ENCODE measurements around the gene DCAKD.

Gene DCAKD, protein sequence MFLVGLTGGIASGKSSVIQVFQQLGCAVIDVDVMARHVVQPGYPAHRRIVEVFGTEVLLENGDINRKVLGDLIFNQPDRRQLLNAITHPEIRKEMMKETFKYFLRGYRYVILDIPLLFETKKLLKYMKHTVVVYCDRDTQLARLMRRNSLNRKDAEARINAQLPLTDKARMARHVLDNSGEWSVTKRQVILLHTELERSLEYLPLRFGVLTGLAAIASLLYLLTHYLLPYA

DNA sequence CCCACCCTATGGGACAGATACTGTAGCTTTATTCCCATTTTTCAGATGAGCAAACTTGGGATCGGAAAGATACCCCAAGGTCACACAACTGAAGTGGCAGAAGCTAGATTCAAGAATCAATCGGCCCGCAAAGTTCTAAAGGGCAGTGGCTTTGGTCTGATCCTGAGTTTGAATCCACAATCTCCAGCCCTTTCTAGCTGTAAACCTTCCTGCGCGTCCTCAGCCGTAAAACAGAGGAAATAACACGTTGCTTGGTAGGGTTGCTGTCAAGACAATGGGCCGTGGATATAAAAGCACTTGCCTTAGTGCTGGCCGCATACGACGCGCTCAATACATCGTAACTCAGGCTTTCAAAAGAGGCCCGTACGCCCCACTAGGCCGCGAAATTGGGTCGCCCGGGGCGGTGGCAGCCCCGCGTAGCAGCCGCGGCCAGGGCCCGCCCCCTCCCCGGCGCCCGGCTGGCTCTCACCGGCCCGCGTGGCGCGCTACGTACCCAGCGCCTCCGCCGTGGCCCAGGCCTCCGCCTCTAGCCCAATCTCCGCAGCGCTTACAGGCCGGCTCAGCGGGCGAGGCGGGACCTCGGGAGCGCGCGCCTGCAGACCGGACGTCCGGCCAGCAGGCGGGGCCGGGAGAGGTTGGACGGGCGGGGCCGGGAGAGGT is at the start of gene DCAKD:
DCAKD (minus strand) TSS at position 573 of the 660 bp plus-strand sequence. CDS start 16,747 bp downstream, outside the sequence.
- DNase-seq: peak; percentile 90

DNA sequence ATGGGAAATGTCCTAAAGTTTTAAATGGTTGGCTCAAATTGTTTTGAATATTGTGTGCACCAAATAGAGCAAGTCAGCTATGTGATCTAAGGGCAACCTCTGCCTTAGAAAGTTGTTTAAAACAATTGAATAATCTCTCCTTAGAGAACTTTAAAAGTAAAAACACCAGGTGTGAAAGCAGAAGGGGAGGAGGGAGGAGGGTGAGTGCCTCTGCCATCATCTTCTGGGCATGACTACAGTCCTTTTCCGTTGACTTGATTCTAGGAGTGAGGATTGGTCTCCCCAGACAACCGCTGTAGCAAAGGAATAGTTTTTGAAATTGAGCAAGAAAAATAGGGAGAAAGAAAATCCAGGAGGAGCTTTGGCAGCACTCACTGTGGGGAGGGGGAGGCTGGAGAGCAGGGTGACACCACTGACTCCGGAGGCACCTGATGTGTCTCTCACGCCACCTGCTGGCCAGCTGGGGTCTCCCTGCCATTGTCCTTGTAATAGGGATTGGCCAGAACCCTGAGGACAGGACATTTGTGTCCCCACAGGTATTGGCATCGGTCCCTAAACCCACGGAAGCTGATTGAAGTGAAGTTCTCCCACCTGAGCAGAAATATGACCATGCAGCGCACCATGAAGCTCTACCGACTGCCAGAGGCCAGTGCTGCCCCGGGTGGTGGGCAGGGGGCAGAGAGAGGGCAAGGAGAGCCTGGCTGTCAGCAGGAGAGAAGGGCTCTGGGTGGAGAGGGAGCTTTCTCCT is 47.6 kb upstream of the DCAKD start:
- DNase-seq: peak; percentile 88

DNA sequence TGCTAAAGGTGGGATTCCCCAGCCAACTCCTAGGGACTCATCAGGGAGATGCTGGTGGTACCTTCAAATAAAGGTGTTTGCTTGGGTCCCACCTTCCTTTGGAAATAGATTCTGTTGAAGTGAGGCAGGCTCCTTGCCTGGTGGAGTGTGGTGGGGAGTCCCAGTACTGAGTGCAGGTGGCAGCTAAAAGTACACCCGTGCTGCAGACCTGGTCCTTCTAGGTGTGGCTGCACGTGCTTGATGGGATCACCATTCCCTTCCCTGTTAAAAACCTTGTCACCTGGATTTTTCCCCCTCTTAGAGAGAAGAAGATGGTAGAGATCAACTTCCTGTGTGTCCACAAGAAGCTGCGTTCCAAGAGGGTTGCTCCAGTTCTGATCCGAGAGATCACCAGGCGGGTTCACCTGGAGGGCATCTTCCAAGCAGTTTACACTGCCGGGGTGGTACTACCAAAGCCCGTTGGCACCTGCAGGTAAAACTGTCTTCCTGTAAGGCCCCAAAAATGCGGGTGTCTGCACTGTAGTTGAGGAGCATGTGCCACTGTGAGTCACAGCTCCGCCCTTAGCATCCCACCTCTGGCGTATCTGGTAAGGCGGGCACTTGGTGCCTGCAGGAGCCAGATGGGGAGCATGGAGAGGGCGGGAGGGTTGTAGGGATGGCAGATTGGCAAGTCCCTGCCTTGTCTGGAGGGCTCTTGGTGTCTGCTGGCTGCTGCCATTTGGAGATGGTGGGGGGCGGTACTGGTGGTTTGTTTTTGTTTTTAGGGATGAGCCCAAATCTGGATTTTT is 46.8 kb upstream of the DCAKD start:
- DNase-seq: no peak

DNA sequence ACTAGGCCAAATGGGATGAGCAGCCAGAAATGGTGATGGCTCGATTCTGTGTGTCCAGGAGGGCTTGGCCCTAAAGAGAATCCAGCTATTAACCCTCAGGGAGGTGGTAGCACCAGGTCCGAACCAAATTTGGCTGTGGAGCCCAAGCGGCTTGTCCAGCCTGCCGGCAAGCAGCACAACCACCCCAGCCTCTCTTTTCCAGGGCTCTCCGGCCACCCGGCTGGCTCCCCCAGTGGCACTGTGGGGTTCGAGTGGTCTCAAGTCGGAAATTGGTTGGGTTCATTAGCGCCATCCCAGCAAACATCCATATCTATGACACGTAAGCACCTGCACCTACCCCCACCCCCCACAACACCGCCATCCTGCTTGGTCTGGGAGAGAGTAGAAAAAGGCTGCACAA is 45.5 kb upstream of the DCAKD start:
- no peak for DNase-seq

DNA sequence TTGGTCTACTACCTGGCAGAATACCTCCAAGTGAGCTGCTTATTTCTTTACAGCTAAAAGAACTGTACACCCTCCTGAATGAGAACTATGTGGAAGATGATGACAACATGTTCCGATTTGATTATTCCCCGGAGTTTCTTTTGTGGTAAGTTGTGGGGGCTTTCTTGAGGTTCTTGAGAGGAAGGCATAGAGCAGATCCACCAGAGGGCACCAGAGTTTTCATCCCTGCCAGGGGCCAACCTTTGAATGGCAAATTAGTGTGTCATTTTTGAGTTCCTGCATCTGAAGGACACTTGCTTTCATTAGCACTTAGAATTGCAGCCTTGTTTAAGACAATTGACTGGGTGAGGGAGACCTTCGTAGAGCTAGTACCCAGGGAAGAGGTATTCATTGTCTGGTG is 44.7 kb upstream of the DCAKD start:
- peak; percentile 18 for DNase-seq

DNA sequence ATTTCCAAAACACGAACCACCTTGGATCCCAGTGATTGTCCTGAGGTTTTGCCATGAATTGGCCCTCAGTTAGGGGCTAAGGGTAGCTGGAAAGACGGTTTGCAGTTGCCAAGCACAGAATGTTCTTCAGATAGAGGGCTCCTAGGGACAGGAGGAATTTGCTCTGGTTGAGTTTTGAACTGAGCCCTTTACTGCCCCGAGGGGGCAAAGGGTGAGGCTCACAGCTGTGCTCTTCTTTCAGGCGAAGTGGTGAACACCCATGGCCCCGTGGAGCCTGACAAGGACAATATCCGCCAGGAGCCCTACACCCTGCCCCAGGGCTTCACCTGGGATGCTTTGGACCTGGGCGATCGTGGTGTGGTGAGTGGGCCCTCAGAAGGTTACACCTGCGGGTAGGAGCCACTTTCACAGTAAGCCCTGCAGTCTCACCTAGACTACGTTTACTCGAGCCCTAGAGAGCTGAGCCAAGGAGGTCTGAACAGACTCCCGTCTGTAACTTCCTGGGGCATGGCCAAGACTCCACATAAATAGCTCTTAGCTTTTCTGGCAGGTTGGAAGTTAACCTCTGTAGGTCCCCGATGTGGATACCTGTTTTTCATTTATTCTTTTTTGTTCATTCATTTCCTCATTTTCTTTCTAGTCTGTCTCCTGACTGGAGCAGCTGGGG is 42.1 kb upstream of the DCAKD start:
- DNase-seq: no peak

DNA sequence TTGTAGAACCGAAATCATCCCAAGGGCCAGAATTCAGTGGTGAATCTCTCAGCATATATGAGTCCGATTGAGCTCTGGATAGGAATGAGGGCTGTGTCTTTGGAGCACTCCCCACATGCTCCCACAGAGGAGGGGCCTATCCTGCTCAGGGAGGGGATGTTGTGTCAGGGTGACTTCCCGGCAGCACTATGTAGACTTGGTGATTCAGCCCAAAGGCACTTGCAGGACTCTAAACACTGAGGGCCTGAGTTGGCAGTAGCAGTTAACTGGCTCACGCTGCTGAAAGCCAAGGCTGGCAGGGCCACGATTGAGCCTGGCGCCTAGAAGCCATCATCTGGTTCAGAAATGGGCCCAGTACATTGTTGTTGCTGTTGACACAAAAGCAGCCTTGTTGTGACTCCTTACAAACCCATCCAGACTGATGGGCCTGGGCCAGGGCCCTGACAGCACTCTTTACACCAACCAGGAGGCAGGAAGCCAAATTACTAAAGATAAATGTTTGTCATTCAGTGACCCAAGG is 41.5 kb upstream of the DCAKD start:
- no peak for DNase-seq

DNA sequence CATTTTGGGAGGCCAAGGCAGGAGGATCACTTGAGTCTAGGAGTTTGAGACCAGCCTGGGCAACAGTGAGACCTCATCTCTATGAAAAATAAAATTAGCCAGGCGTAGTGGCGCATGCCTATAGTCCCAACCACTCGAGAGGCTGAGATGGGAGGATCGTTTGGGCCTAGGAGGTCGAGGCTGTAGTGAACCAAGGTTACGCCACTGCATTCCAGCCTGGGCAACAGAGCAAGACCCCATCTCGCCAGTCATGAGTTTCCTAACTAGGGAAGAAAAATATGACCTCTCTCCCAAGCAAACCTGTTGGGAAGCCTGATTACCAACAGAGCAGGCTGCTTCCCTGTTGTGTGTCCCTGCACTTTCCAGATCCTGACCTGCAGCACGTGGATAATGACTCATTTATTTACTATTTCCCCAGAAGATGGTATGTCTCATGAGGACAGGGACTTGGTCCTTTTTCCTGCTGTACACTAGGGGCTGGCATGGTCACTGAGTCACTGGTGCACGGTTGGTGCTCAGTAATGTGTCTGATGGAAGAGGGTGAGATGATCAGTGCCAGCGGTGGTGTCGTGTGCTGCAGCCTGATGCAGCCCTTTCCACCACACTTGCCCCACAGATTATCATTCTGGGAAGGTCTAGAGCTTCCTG is 40.5 kb upstream of the DCAKD start:
- no peak for DNase-seq

DNA sequence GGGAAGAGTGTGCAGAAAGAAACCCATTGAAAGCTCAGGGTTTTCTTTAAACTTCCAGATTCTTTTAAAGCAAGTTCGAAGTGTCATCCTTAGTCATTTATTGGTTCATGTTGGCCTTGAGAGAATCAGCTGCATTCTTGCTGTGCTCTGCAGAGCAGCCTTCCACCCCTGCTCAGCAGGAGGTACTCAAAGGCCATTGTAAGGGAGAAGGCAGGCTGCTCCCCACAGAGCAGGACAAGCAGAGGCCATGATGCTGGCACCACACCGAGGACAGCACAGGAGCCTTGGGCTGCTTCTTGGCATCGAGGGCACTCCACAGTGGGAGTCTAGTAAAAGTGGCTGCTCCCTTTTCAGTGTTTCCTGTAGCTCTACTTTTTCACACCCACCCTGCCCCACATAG is 39.3 kb upstream of the DCAKD start:
- no peak for DNase-seq

DNA sequence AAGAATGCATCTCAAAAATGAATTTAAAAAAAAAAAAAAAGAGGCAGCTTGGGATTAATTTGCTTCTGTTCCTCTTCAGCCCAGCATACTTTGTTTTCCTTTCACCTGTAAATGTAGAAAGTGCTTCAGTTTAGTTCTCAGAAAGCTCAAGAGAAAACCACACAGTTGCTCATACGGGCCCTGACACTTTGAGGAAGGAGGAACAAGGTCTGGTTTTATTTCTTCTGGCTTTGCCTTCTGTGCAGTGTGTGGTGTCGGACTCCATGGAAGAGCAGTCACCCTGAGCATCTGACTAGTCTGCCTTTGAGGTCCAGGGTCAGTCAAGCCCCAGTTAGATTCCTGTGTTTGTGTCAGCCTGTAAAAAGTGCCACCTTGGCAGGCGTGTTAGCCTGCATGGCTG is 37.3 kb upstream of the DCAKD start:
- no peak for DNase-seq

DNA sequence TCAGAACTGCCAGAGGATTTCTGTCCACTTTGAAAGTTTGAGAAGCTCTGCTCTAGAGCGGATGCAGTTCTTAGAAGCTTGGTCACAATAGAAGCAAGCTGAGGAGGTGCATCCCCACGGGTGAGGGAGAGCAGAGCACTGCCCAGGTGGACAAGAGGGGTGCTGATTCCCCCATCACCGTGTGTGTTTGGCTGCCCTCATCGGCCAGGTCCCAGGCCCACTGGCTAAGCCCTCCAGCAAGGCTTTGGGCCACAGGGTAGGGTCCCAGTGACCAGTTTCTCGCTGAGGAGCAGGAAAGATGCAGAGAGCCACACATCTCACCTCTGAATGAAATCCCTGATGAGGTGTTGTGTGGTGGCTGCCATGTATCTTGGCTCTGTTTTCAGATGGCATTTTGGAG is 36.5 kb upstream of the DCAKD start:
- no peak for DNase-seq

DNA sequence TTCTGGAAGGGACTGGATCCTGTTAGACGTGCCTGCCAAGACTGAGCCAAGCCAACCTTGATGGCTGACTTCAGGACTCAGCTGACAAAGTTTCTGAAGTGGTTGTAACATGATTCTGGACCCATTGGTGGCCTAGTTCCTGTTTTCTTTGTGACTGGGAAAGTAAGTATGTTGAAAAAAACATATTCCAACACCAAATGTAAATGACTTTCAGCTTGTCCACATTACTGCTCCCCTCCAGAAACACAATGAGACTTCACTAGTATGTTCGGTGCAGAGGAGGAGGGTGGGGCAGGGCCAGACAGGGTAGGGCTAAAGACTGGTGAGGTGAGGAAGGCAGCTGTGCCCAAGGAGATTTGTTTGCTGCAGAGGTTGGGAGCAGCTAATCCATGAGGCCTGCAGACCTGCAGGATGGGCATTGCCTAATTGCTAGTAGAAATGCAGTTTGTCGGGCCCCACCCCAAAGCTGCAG is 36.1 kb upstream of the DCAKD start:
- DNase-seq: no peak

DNA sequence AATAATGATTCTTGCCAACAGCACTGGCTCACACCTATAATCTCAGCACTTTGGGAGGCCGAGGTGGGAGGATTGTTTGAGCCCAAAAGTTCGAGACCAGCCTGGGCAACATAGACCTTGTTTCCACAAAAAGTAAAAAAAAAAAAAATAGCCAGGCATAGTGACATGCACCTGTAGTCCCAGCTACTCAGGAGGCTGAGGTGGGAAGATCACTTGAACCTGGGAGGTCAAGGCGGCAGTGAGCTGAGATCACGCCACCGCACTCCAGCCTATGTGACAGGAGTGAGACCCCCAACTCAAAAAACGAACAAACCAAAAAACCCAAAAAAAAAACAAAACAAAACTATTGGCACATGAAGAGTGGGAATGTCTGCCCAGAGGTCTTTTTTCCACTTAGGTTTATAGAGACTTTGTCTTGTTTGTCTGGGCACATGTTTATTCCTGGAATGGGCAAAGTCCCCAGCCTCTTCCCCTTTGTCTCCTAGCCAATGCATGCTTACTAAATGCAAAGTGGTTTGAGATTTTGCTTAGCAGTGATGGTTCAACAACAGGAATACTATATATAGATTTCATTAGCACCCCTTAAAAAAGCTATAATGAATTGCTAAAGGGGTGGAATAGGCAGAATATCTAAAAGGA is 35.6 kb upstream of the DCAKD start:
- no peak for DNase-seq

DNA sequence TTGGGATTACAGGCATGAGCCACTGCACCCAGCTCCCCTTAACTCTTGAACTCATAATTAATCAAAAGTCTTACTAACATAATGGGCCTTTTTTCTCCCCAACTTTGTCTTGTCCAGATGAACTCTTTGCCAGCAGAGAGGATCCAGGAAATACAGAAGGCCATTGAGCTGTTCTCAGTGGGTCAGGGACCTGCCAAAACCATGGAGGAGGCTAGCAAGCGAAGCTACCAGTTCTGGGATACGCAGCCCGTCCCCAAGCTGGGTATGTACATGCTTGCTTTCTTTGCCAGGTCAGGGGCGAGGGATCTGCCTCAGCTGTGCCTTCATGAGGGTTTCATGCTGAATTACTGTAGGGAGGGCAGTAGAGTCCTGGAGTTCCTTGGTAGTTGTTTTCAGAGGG is 35.0 kb upstream of the DCAKD start:
- no peak for DNase-seq

DNA sequence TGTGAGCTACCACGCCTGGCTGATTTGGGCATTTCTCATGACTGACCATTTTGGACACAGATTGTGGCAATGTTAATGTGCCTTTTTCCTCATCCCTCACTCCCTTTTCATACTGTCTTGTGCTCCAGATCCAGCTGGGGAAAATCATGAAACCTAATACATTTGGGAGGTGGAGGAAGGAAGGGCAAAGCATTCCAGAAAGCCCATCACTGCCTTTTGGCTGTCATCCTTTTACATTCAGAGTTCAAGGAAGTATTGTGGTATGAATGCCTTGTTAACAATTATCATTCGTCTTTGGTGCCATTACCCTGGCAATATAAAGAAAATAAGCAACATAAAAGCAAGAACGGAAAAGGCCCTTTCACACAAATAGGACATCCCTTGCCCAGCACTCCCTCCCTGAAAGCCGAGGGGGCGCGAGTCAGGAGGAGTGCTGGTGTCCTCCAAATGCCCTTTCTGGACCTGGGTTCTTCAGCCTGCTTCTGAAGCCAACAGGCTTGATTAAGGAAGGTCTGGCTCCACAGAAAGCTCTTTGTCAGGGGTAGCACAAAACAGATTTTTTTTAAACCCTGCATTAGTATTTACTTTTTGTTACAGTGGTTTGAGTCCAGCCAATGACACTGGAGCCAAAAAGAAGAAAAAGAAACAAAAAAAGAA is 29.7 kb upstream of the DCAKD start:
- no peak for DNase-seq

DNA sequence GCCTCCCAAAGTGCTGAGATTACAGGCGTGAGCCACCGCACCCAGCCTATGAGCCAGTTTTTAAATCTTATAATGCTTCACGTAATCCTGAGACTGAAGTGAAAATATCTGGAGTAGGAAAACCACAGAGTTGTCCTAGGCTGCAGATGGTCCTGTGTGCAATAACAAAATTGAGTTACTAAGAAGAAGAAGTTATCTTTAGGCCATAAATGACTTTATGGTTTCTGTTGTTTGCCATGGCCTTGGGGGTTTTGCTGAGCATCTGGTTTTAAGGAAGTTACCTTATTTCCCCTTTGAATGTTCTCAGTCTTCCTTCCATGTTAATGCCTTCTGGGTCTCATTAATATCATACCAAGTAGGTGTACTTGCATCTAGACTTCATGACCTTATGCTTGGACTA is 26.2 kb upstream of the DCAKD start:
- DNase-seq: no peak

DNA sequence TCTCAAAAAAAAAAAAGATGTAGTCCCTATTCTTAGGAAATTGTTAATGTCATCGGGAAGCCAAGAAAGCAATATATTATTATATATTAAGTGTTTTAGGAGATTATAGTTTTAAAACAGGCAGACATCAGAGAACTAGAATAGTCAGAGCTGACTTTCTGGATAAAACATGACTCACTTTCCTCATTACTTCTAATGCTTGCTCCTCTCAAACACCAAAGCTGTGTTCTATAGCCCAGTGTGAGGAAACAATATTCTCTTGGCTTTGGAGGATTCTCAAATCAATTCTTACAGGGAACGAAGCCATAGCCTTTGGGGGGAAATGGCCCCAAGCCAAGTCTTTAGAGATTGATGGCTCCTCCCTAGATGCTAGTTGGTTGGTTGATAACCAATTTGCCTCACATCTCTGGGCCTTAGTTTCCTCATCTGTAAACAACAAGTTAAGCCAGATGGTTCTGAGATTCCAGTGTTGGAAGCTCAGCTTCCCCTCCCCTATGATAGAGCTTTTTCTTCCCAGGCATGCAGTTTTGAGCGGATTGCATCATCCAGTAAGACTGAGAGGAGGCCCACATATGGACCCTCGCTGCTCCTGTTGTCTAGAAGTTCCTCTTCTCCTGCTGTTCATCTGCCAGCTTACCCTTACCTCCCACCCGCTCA is 22.1 kb upstream of the DCAKD start:
- DNase-seq: no peak

DNA sequence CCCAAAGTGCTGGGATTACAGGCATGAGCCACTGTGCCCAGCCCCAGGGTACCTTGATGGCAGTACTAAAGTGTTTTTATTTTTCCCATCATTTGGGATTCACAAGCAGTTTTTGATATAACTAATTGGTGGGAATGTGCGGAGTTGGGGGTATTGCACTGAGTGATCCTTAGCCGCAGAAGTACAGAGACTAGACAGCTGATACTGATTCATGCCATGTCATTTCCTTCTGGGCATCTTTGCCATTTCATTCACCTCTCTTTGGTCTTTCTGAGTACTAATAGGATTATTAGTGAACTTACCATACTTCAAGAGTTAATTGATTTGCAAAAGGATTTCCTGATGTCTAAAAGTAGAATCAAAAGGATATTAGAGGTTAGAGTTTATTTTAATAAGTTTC is 19.4 kb upstream of the DCAKD start:
- no peak for DNase-seq

DNA sequence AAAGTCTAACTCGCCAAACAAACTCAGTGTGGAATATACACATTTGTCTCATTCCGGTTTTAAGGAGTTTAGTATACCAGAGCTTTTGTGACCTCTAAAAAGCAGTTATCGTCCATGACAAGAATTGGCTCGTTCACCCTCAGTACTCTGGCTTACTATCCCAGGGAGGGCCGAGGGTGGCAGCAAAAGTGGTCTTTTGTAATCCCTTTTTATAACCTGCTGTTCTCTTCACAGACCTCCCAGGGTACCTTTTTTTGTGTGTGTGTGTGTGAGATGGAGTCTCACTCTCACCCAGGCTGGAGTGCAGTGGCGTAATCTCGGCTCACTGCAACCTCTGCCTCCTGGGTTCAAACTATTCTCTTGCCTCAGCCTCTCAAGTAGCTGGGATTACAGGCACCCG is 18.6 kb upstream of the DCAKD start:
- DNase-seq: no peak

DNA sequence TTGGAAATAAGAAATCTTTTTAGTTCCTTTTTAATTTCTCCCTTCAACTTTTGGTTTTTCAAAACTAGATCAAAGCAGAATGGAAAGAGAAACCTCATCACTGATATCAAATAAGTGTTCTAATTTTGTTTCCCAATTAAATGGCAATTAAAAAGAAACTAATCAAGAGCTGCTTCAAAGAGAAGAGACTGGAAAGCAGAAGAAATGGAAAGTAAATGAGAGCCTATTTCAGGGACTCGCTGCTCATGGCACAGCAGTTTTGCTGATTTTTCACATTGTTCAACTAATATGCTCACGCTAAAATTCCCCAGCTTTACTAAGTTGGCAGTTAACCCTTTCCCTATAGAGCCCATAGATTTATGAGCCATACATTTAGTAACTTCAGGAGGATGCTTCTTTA is 16.2 kb upstream of the DCAKD start:
- no peak for DNase-seq
